GM19395 (cell line): ENCODE results near the gene GBF1.
A peak's percentile ranks its signal among the peaks of the same experiment; 100 is the strongest.
"Not testable (repeated sequence)": the region's sequence is repeated elsewhere in the genome, so short reads cannot be mapped to it uniquely, and the experiment has no call there.

ENCODE experiments used
- ATAC-seq: cut with Tn5 transposase; IDR thresholded peaks from one replicate; pipeline ENCODE4 v1.9.1; 2021; ENCODE audit warnings: mild to moderate bottlenecking, moderate library complexity; ENCODE audit not compliant: unreplicated experiment

The GBF1 gene

DNA sequence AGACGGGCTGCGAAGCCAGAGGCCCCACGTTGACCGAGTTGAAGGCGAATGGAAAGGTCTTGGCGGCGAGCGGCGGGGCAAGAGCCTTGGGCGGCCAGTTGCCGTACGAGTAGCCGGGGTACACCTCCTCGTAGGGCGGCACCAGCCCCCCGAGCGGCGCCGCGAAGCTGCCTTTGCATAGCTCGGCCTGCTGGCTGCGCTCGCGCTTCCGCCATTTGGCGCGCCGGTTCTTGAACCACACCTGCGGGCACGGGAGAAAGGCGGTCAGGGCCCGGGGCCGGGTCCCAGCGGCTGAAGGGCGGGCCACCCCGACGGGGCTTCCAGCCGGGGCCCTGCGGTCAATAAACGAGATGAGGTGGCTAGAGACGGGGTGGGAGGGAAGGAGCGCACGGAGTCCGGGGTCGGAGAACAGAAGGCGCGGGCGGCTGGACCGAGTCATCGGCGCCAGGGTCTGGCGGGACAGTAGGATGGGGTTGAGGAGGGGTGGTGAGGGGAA is 14.4 kb upstream of the GBF1 start:
- ATAC-seq, result no peak

DNA sequence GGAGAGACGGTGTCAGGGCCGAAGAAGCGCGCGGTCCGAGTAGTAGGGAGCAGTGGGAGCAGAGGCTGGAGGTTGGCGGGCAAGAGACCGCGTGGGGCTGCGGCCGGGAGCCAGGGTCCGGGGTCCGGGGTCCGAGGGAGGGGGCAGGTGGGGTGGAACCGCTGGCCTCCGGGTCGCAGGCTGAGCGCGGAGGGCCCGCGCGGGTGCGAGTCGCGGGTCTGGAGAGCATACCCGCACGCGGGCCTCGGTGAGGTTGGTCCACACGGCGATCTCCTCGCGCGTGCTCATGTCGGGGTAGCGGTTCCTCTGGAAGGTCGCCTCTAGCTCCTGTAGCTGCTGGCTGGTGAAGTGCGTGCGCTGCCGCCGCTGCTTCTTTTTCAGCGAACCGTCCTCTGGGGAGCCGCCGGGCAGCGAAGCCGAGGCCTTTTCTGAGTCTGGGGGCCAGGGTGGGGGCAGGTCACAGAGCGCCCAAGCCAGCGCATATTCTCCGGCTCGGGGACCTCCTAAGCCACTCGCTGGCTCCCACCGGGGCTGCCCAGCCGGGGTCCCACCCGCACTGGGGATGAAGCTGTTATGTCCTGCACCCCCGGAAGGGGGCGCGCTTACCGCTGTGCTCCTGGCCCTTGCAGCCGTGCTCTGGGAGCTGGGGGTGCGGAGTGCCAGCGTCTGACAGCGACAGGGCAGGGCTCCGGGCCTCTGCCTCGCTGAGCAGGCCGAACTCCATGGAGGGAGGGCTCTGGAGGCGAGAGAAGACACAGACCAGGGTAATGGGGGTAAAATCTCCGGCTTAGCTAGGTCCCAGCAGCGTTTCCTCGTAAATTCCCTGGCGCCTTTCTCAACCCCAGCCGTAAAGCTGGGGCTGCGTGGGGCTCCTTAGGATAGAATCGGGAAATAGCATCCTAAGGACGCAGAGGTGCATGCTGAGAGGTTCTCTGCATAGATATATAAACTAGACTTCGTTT is 13.7 kb upstream of the GBF1 start:
- ATAC-seq, result no peak

GRCh38 chr10:102233997-102234396 is 11.3 kb upstream of the GBF1 start:
- no peak for ATAC-seq

DNA sequence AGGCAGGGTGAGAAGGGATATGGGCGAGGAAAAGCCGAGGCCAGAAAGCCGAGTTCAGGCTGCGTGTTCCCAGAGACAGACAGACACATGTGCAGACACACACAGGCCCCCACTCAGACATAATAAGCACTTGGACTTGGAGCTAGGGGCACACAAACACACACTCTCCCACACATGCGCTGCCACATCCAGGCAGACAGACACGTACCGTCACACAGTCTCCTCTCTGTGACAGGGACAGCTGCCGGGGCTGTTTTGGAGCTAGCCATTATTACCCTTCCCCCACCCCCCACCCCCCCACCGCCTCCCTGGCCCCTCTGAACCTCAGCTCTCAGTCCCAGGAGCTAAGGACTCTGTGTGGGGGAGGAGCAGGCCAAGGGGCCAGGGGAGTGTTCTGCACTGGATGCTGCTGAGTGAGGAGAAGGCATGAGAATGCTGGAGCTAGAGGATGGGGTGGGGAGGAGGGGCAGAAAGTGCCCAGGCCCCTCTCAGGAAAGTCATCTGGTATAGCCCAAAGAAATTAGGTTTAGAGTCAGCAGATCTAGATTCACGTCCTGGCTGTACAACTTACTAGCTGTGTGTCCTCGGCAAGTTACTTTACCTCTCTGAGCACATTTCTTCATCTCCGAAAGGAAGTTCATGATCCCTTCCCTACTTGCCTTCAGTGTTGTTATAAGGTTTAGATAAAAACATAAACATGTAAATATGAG is 10.3 kb upstream of the GBF1 start:
- no peak for ATAC-seq

- ATAC-seq, result no peak
Measured at GRCh38 chr10:102235598-102235920, 9.8 kb upstream of the GBF1 start.

GRCh38 chr10:102236006-102236405 is 9.3 kb upstream of the GBF1 start:
- ATAC-seq, result no peak

DNA sequence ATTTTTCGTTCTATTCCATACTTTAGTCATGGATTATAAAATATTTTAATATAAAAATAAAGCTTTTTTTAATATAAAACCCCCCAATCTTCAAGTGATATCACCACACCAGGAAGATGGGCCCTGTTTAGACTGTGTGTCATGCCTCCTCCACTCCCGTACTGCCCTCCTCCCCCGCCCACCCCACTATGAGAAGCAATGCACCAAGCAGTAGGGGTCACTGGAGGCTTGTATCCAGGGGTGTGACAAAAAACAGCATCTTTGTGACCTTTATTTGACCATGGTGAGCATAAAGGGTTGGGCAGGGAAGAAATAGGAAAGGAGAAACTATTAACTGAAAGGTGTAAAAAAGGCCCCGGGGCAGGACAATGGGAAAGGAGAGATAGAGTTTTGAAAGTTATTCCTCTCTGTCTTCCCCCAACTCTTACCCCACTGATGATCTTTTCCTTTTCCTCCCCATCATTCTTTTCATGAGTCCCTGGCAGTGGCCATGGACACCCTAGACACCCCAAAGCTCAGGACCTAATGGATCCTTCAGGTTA is 7.5 kb upstream of the GBF1 start:
- no peak for ATAC-seq

- ATAC-seq, result no peak
Measured at GRCh38 chr10:102240467-102241031, 4.8 kb upstream of the GBF1 start.

DNA sequence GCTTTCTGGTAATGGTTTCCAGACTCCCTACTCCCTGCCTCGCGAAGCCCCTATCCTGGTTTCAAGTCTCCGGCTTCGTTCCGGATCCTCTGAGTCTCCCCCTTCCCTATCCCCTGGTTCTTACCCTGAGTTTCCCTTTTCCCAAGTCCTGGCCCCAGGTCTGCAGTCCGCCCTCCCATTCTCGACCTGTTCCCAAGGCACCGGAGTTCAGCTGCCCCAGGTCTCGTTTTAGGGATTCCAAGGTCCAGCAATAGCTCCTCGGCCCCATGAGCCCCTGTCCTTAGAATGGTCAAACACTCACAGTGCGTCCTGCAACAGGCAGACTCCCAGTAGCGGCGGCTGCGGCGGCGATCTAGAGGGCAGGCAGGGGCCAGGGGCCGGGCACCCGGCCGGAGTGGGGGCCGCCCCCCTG is 4.3 kb upstream of the GBF1 start:
- peak; percentile 0 for ATAC-seq

DNA sequence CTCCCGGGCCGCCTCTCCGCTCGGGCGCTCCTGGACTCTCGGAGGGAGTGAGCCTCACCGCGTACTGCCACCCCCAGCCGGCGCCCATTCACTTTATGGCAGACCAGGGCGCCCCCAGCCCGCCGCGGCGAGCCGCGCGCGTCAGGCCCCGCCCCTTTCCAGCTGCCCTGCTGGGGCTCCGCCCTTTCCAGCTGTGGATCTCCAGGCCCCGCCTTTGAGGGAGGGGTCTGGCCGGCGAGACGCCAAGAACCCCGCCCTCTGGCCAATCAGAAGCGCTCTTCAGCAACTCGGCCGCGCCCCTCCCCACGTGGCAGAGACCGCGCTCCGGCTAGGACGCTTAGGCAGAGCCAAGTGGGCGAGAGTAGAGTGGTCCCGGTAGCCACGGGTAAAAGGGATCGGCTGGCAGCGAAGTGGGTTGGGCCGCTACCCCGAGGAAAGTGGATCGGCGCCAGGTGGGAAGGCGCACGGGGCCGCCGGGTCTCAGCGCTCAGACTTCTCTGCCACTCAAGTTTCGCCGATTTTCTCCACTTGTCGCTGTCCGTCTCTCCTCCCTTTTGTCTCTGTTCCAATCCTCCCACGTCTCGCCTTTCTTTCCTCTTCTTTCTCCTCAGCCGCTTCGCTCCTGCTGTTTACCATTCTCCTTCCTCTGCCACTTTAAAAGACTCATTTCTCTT is 3.8 kb upstream of the GBF1 start, which contains the start of gene PITX3:
Gene PITX3, minus strand, starts transcription at position 69 of the 674 bp plus-strand sequence. CDS start 9,432 bp downstream, outside the sequence.
- ATAC-seq, result peak; percentile 40

- ATAC-seq, result no peak
Measured at GRCh38 chr10:102242118-102242485, 3.2 kb upstream of the GBF1 start.

DNA sequence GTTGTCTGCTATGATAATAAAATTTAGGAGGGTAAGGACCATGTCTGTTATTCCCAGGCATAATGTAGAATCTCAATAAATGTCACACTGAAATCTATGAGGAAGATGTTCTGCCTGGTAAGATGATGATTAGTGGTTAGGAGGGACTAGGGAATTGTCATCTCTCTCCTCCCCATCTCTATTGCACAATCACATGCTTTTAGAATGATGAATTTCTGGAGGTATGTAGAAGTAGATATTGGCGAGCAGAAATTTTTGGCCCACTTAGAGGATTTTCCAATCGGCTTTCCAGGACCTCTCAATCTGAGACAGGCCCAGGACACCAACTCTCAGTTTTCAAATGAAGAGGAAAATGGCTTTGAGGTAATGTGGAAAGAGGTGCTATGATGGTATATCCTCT is 2.0 kb upstream of the GBF1 start:
- ATAC-seq, result no peak

DNA sequence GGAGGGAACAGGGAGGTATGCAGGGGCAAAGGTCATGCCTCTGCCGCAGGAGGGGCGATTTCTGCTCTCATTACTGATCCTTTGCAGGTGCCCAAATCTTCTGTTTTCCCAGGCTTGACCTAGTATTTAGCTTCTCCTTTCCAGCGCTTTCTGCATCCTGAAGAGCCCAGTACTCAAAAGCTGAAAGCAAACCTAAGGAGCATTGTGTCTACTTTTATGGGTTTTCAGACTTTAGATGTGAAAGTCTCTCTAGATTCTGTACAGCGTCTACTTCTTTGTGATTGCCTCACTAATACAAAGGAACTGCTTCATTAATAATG is 560 bp downstream of the GBF1 start:
- ATAC-seq, result no peak

- no peak for ATAC-seq
Measured at GRCh38 chr10:102246261-102246660, 929 bp downstream of the GBF1 start.

- ATAC-seq, result no peak
Measured at GRCh38 chr10:102247734-102248133, 2.4 kb downstream of the GBF1 start.

DNA sequence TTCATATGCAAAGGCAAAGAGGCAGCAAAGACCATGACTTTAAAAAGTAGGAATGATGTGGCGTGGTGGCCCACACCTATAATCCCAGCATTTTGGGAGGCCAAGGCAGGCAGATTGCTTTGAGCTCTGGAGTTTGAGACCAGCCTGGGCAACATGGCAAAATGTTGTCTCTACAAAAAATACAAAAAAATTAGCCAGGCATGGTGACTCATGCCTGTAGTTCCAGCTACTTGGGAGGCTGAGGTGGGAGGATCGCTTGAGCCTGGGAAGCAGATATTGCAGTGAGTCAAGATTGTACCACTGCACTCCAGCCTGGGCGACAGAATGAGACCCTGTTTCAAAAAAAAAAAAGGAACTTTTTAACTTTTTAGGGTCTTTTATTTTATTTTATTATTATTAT is 7.2 kb downstream of the GBF1 start:
- not testable (repeated sequence) for ATAC-seq

- no peak for ATAC-seq
Measured at GRCh38 chr10:102254426-102254825, 9.1 kb downstream of the GBF1 start.

DNA sequence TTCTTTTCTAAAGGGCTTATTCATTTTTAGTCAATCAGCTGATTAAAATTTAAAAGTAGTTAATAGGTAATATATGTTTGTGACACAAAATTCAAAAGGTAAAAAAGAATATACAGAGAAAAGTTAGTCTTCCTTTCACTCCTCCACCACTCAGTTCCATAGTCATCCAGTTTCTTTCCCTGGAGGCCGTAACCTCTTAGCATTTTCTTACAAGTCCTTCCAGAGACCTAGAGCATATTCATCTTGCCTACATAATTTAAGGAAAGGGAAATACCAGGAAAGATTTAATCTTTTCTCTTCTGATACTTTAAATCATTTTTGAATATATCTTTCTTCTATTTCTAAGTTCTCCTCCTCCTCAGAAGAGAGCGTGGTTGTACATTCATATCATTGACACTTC is 10.1 kb downstream of the GBF1 start:
- ATAC-seq, result no peak

DNA sequence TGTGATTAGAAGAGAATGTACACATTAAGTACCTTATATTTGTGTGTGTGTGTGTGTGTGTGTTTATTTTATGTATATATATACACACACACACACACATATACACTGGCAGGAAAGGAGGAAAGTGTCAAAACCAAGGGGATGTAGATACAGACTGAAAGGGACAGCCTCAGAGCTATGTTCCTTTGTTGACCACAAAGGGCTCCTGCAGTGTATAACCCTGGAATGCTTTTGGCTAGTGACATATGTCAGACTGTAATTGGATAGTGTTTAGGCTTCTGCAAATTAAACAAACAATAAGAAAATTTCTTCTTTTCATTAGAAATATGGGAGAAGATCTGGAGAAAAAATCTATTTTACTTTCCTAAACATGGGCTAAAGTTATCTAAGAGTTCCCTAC is 15.9 kb downstream of the GBF1 start:
- no peak for ATAC-seq

- no peak for ATAC-seq
Measured at GRCh38 chr10:102261842-102262241, 16.5 kb downstream of the GBF1 start.
